NCI-H460 (cell line): ENCODE data around the gene PRR5. TPM values are rescaled to one million over a fixed set of nuclear protein-coding genes. Genes with fewer than 3 reads are reported as not detected.
"Not testable (repeated sequence)": the region's sequence is repeated elsewhere in the genome, so short reads cannot be mapped to it uniquely, and the experiment has no call there.

Source experiments
- DNase-seq: peaks from one replicate; pipeline ENCODE4 v3.0.0-alpha.2; 2016; ENCODE audit warnings: low read depth; ENCODE audit errors: extremely low read depth
- total RNA-seq: library from RNA; depleted of rRNA; stranded (reverse); fragments of >200 nt; shearing (Covaris generic); gene quantifications from 2 replicates; pipeline ENCODE4 v1.2.3, GENCODE V29; 2014

PRR5 gene
- total RNA-seq, 1 experiment from 2014 or later = 7.1 TPM

DNA sequence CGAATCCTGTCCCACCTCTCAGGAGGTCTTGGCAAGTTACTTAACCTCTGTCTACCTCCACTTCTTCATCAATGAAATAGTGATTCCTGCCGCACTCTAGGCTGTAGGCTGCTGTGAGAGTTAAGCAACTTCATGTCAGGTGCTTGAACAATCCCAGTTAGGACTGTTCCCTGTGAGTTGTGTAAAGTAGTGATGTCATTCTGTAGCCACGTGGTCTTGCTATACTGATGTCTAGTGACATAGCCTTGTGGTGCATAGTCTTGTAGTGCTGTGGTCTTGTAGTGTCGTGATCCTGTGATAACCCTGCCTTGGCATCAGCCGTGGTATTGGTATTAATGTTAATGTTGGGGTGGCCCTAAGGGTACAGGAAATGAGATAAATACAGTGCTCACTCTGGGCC is 30.3 kb upstream of the PRR5 start:
- no peak for DNase-seq

DNA sequence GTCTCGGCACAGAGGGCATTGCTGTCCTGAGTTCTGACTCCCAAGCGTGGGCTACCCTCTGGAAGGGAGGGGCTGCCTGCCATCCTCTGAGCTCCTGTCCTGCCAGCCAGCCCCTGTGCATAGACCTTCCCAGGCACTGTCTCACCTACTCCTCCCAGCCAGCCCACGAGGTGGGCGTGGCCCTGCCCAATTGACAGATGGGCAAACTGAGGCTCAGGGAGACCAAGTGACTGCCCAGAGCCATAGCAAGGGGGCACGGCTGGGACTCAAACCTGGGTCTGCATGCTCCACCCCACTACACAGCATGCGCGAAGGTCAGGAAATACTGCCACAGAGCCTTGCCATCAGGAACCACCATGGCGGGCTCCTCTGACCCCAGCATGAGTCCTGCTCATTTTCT is 29.4 kb upstream of the PRR5 start:
- DNase-seq = no peak

DNA sequence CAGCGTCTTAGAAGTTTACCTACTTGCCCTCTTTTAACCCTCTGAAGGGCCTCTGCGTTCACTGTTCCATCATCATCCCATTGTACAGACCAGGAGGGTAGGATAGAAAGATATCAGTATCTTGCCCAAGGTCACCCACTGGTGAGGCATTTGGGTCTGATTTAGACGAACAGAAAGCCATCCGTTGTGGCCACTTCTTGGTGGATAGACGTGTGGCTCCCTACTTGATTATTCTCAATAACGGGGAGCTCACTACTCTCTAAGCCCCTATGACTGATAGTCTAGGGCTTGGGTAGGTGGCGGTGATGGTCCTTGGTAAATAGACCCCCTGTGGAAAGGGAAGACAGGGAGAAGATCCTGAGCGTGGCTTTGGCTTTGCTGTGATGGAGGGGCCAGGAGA is 28.6 kb upstream of the PRR5 start:
- no peak for DNase-seq

DNA sequence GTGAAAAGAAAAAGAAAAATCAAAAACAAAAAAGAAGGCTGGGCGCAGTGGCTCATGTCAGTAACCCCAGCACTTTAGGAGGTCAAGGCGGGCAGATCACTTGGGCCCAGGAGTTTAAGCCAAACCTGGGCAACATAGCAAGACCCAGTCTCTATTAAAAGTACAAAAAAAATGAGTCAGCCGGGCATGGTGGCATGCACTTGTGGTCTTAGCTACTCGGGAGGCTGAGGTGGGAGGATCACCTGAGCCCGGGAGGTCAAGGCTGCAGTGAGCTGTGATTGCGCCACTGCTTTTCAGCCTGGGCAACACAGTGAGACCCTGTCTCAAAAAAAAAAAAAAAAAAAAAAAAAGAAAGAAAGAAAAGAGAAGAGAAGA is 26.0 kb upstream of the PRR5 start:
- DNase-seq = not testable (repeated sequence)

DNA sequence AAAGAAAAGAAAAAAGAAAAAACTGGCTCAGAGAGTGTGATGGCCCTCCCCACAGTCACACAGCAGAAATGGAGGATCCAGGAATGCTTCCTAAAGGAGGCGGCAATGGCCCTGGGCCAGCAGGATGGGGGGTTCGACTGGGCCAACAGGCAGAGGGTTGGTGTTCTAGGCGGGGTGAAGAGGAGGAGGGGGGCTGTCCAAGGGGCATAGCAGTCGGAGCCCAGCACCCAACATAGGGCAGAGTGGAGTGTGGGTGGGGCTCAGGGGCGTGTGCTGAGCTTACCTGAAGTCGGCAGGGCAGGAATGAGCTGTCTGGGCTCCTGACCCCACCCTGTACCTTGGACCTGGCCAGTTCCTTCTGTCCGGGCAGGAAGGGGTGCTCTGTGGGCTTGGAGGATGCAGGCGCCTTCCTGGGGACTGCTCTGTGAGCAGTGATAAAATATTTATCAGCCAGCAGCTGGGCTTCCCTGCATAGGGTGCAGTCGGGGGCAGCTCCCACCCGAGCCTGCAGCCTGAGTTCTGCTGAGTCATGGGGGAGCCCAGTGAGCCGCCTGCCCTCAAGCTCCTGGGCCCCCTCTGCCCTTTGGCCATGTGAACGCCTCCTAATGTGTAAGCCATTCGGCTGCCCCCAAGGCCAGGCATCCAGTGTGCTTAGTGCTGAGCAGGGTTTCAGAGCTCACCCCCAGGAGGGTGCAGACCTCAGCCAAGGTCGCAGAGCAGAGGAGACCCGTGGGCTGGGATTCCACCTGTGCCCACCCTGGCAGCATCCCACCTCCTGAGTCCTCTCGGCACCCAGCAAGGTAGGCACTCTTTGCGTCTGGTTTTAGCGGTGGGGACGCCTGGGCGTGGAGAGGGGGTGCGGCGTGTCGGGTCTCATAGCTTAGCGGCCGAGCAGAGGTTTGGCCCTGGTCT is 25.3 kb upstream of the PRR5 start:
- DNase-seq = peak; percentile 18

DNA sequence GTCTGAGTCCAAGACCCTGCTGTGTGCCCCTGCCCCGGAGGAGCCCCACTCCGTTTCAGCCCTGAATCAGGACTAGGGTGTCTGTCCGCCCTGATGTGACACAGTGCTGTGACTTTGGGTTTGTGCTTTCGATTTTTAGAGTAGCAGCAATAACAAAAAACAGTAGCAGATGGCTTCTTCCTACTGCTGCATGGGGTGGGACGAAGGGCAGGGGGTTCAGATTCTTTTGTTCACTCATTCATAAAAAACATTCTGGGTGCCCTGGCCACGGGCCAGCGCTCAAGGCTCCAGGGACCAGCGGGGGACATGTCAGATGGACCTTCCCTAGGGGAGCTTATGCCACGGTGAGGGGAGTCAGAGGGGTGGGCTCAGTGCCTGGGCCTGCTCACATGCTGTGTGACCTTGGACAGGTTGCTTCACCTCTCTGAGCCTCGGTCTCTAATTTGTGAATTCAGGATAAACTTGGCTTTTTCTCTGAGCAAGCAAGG is 24.6 kb upstream of the PRR5 start:
- DNase-seq = no peak

DNA sequence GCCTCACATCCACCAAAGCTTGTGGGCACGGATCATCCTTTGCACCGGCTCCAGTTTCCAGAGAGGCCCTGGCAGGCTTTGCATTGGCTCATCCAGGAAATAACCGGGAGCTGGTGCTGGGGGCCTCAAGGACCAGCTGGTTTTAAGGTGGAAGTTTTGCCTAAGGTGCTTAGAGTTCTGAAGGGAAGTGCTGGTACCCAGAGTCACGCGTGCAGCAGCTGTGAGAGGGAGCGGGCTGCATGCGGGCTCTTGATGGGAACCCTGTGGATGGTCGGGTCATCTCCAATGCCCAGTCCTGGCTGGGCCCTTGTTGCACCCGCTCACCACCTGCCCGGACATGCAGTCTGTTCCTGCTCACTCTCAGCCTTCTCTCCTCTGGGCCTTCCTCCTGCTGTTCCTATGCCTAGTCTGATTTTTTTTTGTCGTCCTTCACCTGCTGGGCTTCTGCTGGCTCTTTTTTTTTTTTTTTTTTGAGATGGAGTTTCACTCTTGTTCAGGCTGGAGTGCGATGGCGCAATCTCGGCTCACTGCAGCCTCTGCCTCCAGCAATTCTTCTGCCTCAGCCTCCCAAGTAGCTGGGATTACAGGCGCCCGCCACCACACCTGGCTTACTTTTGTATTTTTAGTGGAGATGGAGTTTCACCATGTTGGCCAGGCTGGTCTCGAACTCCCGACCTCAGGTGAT is 24.0 kb upstream of the PRR5 start:
- no peak for DNase-seq

DNA sequence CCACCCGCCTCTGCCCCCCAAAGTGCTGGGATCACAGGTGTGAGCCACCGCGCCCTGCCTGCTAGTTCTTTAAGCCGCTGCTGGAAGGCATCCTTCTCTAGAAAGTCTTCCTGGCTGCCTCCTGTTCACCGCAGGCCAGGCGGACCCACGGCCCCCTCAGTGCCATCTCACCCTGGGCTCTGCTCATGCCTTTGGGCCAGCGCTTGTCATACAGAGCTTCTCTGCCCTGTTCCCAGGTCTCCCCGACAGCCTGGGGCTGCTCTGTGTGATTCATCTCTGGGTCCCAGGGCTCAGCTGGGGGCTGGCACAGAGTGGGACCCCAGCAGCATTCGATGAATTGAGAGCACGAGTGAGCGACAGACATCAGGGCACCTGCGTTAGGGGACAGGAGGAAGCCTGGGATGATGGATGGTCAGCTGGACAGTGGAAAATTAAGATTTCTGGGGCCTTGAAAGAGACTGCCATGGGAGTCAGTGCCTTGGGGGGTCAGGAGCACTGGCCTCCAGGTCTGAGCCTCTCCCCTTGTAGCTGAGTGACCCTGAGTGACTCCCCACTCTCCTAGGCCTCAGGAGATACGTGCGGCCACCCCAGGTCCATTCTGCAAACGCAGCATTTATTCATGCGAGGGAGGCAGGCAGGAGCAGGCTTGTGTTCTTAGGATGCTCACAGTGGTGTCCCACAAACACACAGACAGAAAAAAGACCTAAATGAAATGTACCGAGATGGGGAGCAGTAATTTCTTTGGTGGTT is 23.3 kb upstream of the PRR5 start:
- DNase-seq = no peak

DNA sequence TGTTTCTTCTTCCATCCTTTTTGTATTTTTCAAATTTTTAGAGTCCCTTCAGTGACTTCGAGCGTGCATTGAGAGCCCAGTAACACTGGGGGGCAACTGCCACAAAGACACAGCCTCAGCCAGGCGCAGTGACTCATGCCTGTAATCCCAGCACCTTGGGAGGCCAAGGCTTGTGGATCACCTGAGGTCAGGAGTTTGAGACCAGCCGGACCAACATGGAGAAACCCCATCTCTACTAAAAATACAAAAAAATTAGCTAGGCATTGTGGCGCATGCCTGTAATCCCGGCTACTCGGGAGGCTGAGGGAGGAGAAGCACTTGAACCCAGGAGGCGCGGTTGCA is 22.7 kb upstream of the PRR5 start:
- DNase-seq = not testable (repeated sequence)

DNA sequence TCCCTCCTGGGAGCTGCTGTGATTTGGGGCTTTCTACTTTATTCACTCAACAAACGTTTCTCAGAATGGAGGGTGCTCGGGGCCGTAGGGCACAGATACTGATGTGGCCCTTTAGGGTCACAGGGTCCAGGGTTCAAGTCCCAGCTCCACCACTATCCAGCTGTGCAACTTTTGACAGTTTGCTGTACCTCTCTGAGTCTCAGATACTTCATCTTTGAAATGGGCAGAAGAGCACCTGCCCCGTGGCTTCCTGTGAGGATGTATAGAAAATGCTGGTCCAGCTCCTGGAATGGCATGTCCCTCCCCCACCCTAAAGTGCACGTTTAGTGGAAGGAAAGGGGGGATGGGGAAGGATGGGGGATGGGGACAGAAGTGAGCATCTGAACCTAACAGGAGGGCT is 21.9 kb upstream of the PRR5 start:
- no peak for DNase-seq

DNA sequence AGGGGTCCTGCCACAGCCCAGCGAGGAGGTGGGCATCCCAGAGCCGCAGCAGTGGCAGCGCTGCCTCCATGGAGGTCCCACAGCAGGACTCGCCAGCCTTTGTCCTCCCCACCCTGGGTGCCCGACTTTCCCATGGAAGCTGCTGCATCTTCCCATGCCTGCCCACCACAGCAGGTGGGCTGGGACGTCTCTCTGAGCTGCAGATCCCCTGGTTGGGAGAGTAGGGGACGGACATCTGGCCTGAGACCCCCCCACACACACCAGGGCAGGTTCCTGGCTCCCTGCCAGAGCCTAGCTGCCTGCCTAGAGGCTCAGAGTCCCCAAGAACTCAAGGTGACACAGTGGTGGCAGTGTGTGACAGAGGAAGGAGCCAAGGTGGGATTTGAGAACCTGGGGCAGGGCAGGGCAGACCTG is 21.5 kb upstream of the PRR5 start:
- DNase-seq = no peak

DNA sequence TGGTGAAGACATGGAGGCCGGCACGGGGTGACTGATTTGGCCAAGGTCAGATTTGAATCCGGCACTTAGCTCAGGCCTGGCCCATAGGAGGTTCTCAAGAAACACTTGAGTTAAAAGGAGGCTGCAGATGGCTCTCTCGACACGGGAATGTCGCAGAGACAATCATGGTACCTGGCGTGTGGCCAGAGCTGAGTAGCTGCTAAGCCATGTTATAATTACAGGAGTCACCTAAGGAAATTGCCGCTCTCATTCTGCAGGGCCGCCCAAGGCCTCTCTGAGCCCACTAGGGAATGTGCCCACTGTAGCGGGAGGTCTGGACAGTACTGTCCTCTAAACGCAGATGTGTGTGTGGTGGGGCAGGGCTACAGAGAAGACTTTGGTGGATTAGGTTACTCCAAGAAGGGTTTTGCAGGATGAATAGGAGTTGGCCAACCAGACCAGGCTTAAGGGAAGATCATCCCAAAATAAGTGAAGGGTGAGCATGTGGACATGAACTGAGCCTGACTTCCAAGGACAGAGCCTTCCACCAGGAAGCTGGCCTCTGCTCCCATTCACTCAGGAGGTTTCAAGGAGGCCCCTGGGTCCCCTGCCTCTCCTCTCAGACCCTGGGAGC is 19.3 kb upstream of the PRR5 start:
- no peak for DNase-seq

DNA sequence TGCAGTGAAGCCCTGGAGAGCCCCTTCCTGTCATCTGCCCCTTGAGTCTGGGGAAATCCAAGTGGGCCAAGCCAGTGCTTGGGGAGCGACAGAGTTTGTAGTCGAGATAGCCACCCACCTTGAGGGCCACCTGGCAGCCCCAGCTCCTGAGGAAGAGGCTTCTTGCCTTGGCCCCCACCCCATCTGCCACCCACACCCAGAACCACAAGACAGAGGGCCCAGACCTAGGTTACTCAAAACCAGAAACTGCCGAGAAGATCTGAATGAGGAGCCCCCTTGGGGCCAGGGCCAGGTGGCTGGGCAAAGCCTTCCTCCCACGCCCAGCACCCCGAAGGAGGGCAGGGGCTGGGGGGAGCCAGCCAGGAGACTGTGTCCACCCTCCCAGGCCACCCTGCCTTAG is 18.8 kb upstream of the PRR5 start:
- DNase-seq = no peak

DNA sequence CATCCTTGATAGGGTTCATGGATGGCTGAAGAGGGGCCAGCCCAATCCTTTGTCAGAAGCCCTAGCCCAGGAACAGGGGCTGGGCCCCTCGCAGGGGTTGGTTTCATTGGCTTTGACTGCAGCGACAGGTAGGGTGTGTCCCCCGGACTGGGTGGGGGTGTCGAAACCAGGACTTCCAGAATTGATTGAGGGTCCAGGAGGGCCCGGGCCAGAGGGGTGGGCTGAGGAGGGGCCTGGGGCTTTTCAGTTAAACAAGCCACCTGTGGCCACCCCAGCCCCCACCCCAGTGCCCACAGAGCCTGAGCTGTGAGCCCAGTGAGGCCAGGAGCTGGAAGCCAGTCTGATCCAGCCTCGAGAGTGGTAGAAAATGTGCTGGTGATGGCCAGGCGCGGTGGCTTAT is 18.1 kb upstream of the PRR5 start:
- no peak for DNase-seq

DNA sequence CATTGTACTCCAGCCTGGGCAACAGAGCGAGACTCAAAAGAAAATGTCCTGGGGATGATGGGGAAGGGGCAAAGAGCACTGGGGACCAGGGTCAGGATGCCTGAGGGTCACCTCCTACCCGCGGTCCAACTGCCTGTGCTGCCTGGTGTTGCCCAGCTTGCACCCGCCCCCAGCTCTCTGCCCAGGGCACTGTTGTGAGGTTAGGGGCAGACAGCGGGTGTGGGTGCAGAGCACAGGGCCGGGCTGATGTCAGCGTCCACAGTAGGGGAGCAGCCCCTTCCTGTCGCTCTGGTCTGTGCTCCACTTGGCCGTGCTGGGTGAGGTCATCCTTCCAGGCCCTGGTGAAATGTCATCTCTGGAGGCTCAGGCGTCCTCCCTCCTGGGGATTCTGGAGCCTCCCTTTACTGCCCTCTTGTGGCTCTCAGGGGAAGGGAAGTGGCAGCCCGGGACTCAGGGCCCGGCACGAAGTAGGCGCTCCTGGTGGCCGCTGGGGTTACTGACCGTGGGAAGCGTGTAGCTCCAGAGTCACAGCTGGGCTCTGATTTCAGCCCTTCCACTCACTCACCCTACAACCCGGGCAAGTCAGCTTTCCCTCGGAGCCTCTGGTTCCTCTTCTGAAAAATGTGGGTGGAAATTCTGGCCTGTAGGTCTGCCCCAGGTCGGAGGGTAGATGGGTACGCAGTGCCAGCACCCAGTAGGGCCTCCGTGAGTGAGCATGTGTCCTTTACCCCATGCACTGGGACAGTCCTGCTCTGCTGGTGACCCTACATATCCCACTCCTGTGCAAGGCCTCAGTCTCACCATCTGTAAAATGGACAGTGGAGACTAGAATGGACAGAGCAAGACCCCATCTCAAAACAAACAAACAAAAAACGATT is 17.3 kb upstream of the PRR5 start:
- DNase-seq = peak; percentile 93

DNA sequence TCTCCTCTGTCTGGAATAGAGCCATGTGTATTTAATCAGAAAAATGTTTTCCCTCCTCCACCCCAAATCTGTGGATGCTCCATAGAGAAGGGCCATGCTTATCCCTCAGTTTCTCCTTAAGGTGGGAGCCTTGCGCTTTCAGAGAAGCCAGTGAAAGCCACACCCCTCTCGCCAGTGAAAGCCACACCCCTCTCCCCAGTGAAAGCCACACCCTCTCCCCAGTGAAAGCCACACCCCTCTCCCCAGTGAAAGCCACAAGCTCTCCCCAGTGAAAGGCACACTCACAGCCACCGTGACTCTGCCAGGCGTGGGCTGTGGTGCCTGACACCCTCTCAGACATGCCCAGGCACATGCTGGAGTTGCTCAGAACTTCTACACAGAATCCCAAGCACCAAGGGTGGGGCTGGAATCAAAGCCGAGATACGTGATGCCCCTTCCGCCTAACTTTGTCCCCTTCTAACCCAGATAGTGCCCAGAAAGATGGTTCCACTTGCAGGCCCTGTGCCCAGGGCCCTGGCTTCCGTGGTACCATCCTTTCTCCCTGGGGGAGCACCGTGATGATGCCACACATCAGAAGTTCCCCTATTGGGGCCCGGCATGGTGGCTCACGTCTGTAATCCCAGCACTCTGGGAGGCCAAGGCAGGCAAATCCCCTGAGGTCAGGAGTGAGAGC is 16.5 kb upstream of the PRR5 start:
- peak; percentile 60 for DNase-seq

DNA sequence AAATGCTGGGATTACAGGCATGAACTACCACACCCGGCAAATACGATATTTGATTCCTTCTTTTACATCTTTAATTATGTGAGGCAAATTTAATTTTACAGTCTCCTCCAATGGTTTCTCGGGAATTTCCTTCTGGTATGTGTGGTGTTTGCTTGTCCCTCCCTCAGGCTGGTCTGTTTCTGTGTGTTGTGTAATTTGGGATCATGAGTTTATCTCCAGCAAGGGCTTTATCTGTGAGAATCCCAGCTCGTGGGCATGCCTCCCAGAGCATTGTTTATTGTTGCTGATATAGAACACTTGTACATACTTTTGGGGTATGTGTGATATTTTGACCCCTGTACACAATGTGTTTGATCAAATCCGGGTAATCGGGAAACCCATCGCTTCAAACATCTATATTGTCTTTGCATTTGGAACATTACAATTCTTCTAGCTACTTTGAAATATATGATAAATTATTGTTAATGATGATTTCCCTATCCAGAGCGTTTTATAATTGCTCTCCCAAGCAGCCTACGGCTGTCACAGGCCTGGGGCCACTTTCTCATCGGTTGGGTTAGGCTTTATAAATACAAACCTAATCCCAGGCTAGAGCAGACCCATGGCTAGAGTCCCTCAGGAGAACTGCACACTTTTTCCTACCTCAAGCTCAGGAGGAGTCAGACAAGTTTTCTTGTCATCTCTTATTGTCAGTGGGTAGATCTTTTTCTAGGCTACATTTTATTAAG is 15.0 kb upstream of the PRR5 start:
- no peak for DNase-seq

DNA sequence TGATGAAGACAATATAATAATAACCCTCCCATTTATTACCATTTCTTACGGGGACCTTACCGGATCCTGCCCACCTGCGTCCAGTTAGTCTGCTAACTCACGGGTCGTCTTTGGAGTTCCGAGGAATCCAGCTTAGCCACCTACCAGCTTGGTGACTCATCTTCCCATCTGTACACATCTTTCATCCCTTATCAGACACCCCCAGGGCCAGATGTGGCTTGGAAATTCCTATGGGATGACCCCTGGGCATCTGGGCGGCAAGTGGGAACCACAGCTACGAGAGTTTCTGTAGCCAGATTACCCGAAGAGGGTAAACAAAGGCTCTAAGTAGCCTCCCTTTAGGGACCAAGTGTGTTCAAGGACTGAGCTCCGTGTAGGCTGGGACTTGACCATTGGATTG is 12.8 kb upstream of the PRR5 start:
- no peak for DNase-seq
